Stimulated activated CD4-positive, alpha-beta T cell treated with anti-CD3 and anti-CD28 coated beads, Interleukin-4, amount 100 ng/mL, for 24 hours (primary cell): ENCODE data around the gene SLCO3A1.

Experiments
- DNase-seq: peaks from one replicate; pipeline ENCODE4 v3.0.0-alpha.2; 2020

The SLCO3A1 gene

GRCh38 chr15:91885054-91885453 lies 31.5 kb downstream of the SLCO3A1 start:
- DNase-seq: no peak

DNA sequence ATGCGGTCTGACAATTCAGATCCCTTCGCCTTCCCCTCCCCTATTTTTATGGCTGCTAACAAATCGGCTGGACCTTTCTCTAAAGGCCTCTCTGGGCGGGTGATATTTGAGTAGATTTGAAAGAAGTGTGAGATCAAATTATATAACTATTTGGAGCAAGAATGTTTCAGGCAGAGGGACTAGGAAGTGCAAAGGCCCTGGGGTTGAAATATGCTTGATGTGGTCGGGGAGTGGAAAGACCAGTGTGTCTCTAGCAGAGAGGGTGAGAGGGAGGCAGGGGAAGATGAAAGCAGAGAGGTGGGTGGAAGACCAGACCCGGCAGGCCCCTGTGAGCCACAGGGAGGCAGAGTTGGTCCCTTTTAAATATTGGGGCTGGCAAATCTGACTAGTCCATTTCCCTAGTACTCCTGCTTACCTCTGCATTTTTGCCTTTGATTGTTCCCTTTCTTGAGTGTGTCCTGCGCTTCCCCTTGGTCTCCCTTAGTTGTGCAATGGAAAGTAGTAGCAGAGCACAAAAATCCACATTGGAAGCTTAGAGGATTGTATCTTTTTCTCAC lies 32.3 kb downstream of the SLCO3A1 start:
- DNase-seq: no peak

GRCh38 chr15:91886878-91887277 lies 33.4 kb downstream of the SLCO3A1 start:
- DNase-seq: no peak

GRCh38 chr15:91887321-91887720 lies 33.8 kb downstream of the SLCO3A1 start:
- DNase-seq: no peak

DNA sequence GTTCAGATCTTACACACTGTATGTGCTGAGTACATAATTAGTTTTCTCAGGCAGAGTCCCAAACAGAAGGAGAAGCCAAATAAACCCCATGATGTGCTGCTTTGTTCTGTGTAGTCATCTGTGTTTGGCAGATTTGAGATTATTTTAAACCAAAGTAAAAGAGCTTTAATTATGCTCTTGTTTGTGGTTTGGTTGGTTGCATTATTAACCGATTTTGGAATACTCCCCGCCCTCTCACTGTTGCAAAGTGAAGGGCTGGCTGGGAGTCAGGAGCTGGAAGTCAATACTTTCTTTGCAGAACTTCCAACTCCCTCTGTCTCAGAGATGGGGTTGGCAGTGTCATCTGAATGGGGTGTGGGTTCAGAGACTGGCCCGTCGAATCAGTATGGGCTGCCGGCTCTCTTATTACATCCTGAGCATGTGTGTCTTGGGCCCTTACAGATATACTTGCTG lies 34.4 kb downstream of the SLCO3A1 start:
- DNase-seq: no peak

- no peak for DNase-seq
These were observed 35.8 kb downstream of the SLCO3A1 start for GRCh38 chr15:91889111-91889815.

GRCh38 chr15:91890614-91891013 lies 37.1 kb downstream of the SLCO3A1 start:
- no peak for DNase-seq

GRCh38 chr15:91891101-91891500 lies 37.6 kb downstream of the SLCO3A1 start:
- DNase-seq: no peak

- DNase-seq: no peak
These were observed 38.4 kb downstream of the SLCO3A1 start for GRCh38 chr15:91891788-91892345.

- DNase-seq: no peak
These were observed 38.9 kb downstream of the SLCO3A1 start for GRCh38 chr15:91892436-91892835.

- no peak for DNase-seq
These were observed 41.1 kb downstream of the SLCO3A1 start for GRCh38 chr15:91894606-91895005.

- DNase-seq: no peak
These were observed 41.5 kb downstream of the SLCO3A1 start for GRCh38 chr15:91895051-91895450.

DNA sequence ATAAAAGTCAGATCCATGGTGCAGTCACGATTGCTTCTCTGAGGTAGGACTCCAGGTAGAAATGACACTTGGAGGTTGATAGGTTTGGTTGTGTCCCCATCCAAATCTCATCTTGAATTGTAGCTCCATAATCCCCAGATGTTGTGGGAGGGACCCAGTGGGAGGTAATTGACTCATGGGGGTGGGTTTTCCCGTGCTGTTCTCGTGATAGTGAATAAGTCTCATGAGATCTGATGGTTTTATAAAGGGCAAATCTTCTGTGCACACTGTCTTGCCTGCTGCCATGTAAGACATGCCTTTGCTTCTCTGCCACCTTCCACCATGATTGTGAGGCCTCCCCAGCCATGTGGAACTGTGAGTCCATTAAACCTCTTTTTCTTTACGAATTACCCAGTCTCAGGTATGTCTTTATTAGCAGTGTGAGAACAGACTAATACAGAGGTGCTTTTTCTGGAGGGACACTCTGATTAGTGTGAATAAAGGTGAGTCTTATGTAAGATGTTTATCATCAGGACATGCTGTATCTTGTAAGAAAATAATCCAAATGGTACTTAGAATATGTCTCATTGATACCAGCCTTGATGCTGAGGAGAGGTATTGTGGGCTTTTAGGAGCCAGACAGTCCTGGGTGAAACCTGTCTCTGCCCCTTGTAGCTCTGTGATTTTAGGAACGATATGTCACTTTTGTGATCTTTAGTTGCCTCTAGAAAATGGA lies 43.0 kb downstream of the SLCO3A1 start:
- DNase-seq: no peak

GRCh38 chr15:91897585-91898372 lies 44.3 kb downstream of the SLCO3A1 start:
- DNase-seq: no peak

- DNase-seq: no peak
These were observed 45.3 kb downstream of the SLCO3A1 start for GRCh38 chr15:91898843-91899242.

DNA sequence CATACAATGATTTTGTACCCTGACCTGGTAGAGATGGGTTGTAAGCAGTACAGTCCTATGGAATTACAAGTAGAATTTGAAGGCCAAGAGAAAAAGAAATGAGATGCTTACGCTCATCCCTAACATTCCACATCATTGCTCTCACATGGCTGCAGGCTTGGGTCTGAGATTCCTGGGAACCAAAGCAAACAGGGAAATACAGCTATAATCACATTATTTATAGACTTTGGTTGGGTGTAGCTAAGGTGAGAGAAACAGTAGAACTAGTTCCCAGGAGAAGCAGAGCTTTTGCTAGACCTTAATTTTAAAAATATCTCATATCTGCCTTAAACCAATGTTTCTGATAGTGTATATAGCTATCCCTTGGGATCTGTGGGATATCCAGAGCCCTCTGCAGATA lies 51.4 kb downstream of the SLCO3A1 start:
- no peak for DNase-seq

DNA sequence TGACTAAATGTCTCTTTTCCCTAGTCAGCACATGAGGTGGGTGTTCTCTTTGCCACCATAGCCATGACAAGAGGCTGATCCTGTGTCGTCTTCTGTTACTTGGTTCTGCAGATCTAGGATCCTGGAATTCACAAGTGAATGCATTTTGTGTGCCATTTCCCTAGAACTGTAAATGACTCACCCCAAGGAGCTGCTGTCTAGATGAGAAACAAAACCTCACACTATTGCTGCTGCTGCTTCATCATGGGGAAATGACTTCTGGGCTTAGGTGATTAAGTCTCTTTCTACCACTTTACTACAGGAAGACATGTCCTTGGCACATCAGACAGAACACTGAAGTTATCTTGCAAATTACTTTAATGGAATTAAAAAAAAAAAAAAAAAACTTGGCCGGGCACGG lies 54.9 kb downstream of the SLCO3A1 start:
- DNase-seq: no peak

DNA sequence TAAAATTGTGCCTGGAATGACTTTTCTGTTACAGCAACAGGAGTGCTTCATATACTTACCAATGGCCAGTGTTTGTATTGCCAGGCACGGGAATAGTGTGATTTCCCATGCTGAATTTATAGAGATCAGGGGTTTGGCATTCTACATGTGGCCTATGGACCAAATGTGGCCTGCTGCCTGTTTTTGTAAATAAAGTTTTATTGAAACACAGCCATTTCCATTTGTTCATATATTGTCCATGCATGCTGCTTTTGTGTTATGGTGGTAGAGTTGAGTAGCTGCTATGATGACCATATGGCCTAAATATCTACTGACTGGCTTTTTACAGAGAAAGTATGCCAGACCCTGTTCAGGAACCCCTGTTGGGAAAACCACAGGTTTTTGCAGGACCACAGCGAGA lies 55.6 kb downstream of the SLCO3A1 start:
- no peak for DNase-seq

DNA sequence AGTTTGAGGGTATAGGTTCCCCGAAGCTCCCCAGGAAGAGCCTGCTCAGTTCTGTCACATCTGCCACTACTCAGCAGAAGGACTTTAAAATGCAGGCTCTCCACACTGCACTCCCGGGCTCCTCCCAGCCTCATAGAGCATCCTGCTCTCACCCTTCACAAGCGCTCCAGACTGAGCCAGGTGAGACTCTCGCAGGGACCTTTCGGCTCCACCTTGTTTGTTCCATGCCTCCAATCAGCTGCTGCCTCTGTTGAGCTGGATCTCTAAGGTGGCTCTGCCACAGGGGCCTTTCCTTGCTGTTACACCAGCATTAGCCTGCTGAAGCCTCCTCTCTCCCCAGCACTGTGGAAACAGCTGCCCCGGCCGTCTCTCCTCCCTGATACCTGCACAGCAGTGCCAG lies 56.1 kb downstream of the SLCO3A1 start:
- DNase-seq: no peak

DNA sequence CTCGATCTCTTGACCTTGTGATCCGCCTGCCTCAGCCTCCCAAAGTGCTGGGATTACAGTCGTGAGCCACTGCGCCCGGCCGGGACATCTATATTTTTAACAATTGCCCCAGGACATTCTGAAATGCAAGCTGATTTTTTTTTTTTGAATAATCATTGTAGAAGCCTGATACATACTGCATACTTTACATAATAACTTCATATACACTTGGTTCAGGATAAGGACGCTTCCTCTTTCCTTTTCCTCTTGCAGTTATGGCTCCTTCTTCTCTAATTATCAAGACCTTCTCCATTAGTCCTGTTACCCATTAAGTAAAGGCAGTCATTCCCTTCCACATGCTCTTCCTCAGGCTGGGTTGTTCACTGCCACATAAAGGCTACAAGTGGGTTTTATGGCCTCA lies 58.3 kb downstream of the SLCO3A1 start:
- no peak for DNase-seq

DNA sequence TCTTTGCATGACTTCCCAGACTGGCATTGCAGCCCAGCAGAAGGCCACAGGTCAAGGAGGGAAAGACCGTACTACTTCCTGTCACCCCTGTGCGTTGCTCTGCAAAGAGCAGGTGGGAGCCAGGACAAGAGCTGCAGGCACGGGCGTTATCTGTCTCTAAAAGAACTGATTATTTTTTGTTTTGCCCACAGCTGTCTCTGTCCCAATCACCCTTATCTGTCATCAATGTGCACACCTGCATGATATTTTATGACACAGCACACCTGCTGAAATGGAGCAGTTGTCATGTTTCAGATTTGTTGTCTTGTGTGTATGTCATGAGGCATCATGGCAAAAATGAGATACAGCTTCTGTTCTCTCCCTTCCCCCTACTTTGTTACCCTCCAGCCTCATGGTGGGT lies 58.8 kb downstream of the SLCO3A1 start:
- no peak for DNase-seq

- no peak for DNase-seq
These were observed 60.1 kb downstream of the SLCO3A1 start for GRCh38 chr15:91913560-91913959.

DNA sequence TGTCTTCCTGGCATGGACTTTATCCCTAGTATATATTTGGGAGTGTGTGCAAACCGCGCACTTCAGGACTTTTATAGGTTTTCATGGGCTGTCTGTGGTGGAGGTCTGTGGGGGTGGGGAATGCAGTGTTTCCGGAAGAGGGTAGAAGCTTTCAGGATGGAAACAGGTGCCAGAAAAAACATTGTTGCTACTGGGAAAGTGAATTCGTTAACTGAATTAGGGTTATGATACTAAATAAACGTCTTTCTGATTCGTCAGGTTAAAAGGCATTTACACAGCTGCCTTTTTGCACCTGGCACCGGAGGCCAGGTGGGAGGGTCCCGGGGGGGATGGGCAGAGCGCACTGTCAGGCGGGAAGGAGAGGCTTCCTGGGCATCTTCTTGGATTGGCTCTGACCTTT lies 62.1 kb downstream of the SLCO3A1 start:
- no peak for DNase-seq
